ENCODE data around the gene NRBF2. TPM values are rescaled to one million over a fixed set of nuclear protein-coding genes. Genes with fewer than 3 reads are reported as not detected.

The NRBF2 gene
- total and polyA plus RNA-seq, 9 of the 15 experiments (the other 6 are each of a cell fraction or from before 2014, with no cell fraction given), result 20.8 to 52.1 (median 30.5) TPM

DNA sequence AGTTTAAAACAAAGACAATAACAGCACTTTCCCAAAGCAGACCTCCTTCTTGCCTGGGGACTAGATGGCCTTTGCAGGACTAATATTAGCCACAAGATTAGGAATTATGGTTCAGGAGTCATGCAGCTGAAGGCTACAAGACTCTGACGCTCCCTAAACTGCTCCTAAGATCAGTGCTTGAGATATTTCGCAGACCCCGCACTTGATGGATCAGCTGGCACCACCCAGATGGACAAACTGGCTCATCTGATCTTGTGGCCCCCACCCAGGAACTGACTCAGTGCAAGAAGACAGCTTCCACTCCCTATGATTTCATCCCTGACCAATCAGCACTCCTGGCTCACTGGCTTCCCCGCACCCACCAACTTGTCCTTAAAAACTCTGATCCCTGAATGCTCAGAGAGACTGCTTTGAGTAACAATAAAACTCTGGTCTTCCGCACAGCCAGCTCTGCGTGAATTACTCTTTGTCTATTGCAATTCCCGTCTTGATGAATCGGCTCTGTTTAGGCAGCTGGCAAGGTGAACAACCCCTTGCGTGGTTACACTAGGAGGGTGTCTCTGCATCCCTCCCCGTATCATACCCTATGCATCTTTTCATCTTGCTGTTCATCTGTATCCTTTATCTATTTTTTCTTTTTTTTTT lies 26.9 kb upstream of the NRBF2 start (continued):
- no peak for TF ChIP-seq PHB2 (IDR thresholded peaks at IDR 0.05; ENCODE audit: low read depth)
- TF ChIP-seq, protein P1, sequence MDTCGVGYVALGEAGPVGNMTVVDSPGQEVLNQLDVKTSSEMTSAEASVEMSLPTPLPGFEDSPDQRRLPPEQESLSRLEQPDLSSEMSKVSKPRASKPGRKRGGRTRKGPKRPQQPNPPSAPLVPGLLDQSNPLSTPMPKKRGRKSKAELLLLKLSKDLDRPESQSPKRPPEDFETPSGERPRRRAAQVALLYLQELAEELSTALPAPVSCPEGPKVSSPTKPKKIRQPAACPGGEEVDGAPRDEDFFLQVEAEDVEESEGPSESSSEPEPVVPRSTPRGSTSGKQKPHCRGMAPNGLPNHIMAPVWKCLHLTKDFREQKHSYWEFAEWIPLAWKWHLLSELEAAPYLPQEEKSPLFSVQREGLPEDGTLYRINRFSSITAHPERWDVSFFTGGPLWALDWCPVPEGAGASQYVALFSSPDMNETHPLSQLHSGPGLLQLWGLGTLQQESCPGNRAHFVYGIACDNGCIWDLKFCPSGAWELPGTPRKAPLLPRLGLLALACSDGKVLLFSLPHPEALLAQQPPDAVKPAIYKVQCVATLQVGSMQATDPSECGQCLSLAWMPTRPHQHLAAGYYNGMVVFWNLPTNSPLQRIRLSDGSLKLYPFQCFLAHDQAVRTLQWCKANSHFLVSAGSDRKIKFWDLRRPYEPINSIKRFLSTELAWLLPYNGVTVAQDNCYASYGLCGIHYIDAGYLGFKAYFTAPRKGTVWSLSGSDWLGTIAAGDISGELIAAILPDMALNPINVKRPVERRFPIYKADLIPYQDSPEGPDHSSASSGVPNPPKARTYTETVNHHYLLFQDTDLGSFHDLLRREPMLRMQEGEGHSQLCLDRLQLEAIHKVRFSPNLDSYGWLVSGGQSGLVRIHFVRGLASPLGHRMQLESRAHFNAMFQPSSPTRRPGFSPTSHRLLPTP (IDR thresholded peaks at IDR 0.05; ENCODE audit: borderline replicate concordance, extremely low read depth, insufficient read length), result no peak
- no peak for TF ChIP-seq GATA2 (CRISPR knock-in tag; IDR thresholded peaks at IDR 0.05)
- no peak for TF ChIP-seq ZNF384 (IDR thresholded peaks at IDR 0.05; ENCODE audit: low read depth, low read length)
- TF ChIP-seq THRAP3 (IDR thresholded peaks at IDR 0.05; ENCODE audit: borderline replicate concordance), result no peak
- TF ChIP-seq, protein P2, sequence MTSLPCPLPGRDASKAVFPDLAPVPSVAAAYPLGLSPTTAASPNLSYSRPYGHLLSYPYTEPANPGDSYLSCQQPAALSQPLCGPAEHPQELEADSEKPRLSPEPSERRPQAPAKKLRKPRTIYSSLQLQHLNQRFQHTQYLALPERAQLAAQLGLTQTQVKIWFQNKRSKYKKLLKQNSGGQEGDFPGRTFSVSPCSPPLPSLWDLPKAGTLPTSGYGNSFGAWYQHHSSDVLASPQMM (CRISPR knock-in tag; IDR thresholded peaks at IDR 0.05), result no peak
- no peak for TF ChIP-seq ZNF232 (CRISPR knock-in tag; IDR thresholded peaks at IDR 0.05)
- TF ChIP-seq ZNF76 (CRISPR knock-in tag; IDR thresholded peaks at IDR 0.05; ENCODE audit: borderline replicate concordance), result no peak
- TF ChIP-seq CEBPG (CRISPR knock-in tag; IDR thresholded peaks at IDR 0.05), result no peak
- no peak for TF ChIP-seq CEBPG (tag; conservative IDR thresholded peaks at IDR 0.05 in 1 of 2, IDR thresholded peaks at IDR 0.05 in 1 of 2)
- TF ChIP-seq, protein P3, sequence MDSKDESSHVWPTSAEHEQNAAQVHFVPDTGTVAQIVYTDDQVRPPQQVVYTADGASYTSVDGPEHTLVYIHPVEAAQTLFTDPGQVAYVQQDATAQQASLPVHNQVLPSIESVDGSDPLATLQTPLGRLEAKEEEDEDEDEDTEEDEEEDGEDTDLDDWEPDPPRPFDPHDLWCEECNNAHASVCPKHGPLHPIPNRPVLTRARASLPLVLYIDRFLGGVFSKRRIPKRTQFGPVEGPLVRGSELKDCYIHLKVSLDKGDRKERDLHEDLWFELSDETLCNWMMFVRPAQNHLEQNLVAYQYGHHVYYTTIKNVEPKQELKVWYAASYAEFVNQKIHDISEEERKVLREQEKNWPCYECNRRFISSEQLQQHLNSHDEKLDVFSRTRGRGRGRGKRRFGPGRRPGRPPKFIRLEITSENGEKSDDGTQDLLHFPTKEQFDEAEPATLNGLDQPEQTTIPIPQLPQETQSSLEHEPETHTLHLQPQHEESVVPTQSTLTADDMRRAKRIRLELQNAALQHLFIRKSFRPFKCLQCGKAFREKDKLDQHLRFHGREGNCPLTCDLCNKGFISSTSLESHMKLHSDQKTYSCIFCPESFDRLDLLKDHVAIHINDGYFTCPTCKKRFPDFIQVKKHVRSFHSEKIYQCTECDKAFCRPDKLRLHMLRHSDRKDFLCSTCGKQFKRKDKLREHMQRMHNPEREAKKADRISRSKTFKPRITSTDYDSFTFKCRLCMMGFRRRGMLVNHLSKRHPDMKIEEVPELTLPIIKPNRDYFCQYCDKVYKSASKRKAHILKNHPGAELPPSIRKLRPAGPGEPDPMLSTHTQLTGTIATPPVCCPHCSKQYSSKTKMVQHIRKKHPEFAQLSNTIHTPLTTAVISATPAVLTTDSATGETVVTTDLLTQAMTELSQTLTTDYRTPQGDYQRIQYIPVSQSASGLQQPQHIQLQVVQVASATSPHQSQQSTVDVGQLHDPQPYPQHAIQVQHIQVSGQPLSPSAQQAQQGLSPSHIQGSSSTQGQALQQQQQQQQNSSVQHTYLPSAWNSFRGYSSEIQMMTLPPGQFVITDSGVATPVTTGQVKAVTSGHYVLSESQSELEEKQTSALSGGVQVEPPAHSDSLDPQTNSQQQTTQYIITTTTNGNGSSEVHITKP (IDR thresholded peaks at IDR 0.05; ENCODE audit: partially characterized antibody), result no peak
- TF ChIP-seq DMBX1 (CRISPR knock-in tag; IDR thresholded peaks at IDR 0.05; ENCODE audit: borderline replicate concordance), result no peak; the same call in 1 of the 2 replicates
- TF ChIP-seq TBP (optimal IDR thresholded peaks at IDR 0.05; ENCODE audit: low read depth, low read length), result no peak
- no peak for TF ChIP-seq SRSF9 (IDR thresholded peaks at IDR 0.05; ENCODE audit: borderline replicate concordance, low read depth, low read length)
- no peak for TF ChIP-seq ZFP1 (CRISPR knock-in tag; IDR thresholded peaks at IDR 0.05)
- TF ChIP-seq NR2C2 (CRISPR knock-in tag; IDR thresholded peaks at IDR 0.05), result no peak
- peak; percentile 23; the same call in 1 of the 2 replicates for TF ChIP-seq NR2C2 (tag; IDR thresholded peaks at IDR 0.05)
- no peak for TF ChIP-seq SMARCB1 (IDR thresholded peaks at IDR 0.05; ENCODE audit: insufficient read length, low read depth)
- no peak for TF ChIP-seq CCNT2 (IDR thresholded peaks at IDR 0.05; ENCODE audit: borderline replicate concordance, extremely low read depth, insufficient read length, low read depth, low read length)
- peak; percentile 50; the same call in 1 of the 2 replicates for TF ChIP-seq MYNN (IDR thresholded peaks at IDR 0.05)
- no peak for TF ChIP-seq MYNN (CRISPR knock-in tag; IDR thresholded peaks at IDR 0.05)
- TF ChIP-seq ZNF766 (CRISPR knock-in tag; conservative IDR thresholded peaks at IDR 0.05), result no peak
